Transverse colon (tissue), 4 donors: ENCODE results near the gene KCTD6. TPM values are rescaled to one million over a fixed set of nuclear protein-coding genes. Genes with fewer than 3 reads are reported as not detected.

Experiments used
- DNase-seq: peaks from one replicate; pipeline ENCODE4 v3.0.0-alpha.2; 2019
- H3K27ac ChIP-seq, 4 donors: fragments of 200-600 bp; sonication (generic); 2 replicates each; pipeline ENCODE4 v1.5.1; 2016 to 2018; ENCODE audit warnings: inconsistent platforms in 4 of 4
- H3K27me3 ChIP-seq: fragments of 200-600 bp; sonication (generic); 2 replicates; pipeline ENCODE4 v1.5.1; 2017; ENCODE audit warnings: inconsistent platforms
- H3K36me3 ChIP-seq, 4 donors: fragments of 200-600 bp; sonication (generic); 2 replicates each; pipeline ENCODE4 v1.5.1; 2017 to 2019; ENCODE audit warnings: inconsistent platforms in 4 of 4
- H3K4me1 ChIP-seq, 4 donors: fragments of 200-600 bp; sonication (generic); 2 replicates each; pipeline ENCODE4 v1.5.1; 2017 to 2020; ENCODE audit warnings: inconsistent platforms in 4 of 4
- H3K4me3 ChIP-seq, 4 donors: fragments of 200-600 bp; sonication (generic); 1 replicate in 1 of 4; 2 replicates in 3 of 4; pipeline versions ENCODE4 v1.5.1 to v1.6.1; 2017 to 2019; ENCODE audit warnings: inconsistent platforms in 4 of 4
- H3K9me3 ChIP-seq, 2 donors: fragments of 200-600 bp; sonication (generic); 2 replicates each; pipeline ENCODE4 v1.5.1; 2017 to 2019; ENCODE audit warnings: inconsistent platforms in 2 of 2
- CTCF ChIP-seq, 5 experiments: fragments of 200-600 bp in 3 of 5; fragments of 450-650 bp in 2 of 5; sonication (generic) in 3 of 5; IDR thresholded peaks; 1 replicate in 2 of 5; 2 replicates in 3 of 5; pipeline ENCODE4 v1.5.1; 2016 to 2017; ENCODE audit warnings: antibody characterized with exemption in 5 of 5, inconsistent platforms in 3 of 5, mild to moderate bottlenecking in 2 of 5, moderate library complexity in 1 of 5
- EP300 ChIP-seq: sonication (generic); formaldehyde crosslinking; IDR thresholded peaks from one replicate; pipeline ENCODE4 v1.6.1; 2017; ENCODE audit warnings: antibody characterized with exemption, low read depth
- POLR2A ChIP-seq: fragments of 450-650 bp; IDR thresholded peaks from one replicate; pipeline ENCODE4 v1.6.1; 2016; ENCODE audit warnings: antibody characterized with exemption, mild to moderate bottlenecking, moderate library complexity
- POLR2AphosphoS5 ChIP-seq, 3 donors: sonication (generic); formaldehyde crosslinking; IDR thresholded peaks; one replicate each; pipeline ENCODE4 v1.6.1; 2016; ENCODE audit warnings: antibody characterized with exemption in 3 of 3
- WGBS, 2 donors: methylation state at CpG; one replicate each; pipeline ENCODE4 v1.1.5; 2018; ENCODE audit warnings: low coverage in 1 of 2; 5-methylcytosine and 5-hydroxymethylcytosine counted together
- in situ Hi-C, 4 donors: fragments of 200-750 bp; cut with MboI; loops; one replicate each; pipeline versions ENCODE4 v1.15.0 to v1.15.1; 2017; ENCODE audit warnings: low sequenced_read_pairs in 3 of 4, low pct_ligation_motif_present in 1 of 4, low pct_unique_long_range_greater_than_20kb in 1 of 4
- intact Hi-C: fragments of 100-400 bp; cut with DNase I; formaldehyde crosslinking; loops from one replicate; pipeline ENCODE4 v1.15.1; 2023; ENCODE audit warnings: low total_unique reads
- total RNA-seq, 4 donors: library from RNA; depleted of rRNA; stranded (reverse); fragments of >200 nt; gene quantifications; one replicate each; pipeline ENCODE4 v1.1.0, GENCODE V29; 2016

The KCTD6 gene
- total RNA-seq, 4 donors from 2014 or later, result 3.0 to 15.7 (median 11.2) TPM

DNA sequence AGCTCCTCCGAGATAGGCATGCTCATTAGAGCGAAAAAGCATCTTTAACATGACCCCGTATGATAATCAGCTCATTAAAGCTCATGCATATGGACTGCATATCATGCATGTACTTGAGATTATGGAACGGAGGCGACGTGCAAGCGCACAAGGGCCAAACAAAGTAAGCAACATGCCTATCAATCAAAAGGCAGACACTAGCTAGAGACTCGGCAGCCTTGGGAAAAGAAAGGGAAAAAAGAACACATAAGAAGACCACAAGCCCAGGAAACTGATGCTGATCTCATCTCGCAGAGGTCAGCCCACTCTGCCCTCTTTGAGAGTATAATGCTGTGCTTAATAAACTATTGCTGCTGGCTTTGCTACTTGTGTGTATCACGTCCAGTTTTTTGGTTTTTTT is 47.7 kb downstream of the KCTD6 start:
- Histone ChIP-seq H3K9me3 (no peaks in the 10 kb centered on the region), H3K36me3 (no peaks in the 10 kb centered on the region), H3K4me3 (no peak overlapping the region), H3K4me1 (peaks cover 24 to 48% (median 33%) of the 10 kb centered on the region in 4 donors), H3K27me3 (no peaks in the 10 kb centered on the region), H3K27ac (no peak overlapping the region)
- TF ChIP-seq EP300 (no peak), CTCF (IDR thresholded peaks at IDR 0.05) (no peak), POLR2A (no peak), POLR2AphosphoS5 (IDR thresholded peaks at IDR 0.05) (no peak)
- intact Hi-C loops (loop anchor here (10.0 kb wide), 2 partner anchors 75 to 1275 kb away; no protein-coding TSS in a partner anchor), in situ Hi-C loops (loop anchor here (10.0 to 25.0 kb wide), 4 partner anchors 65 to 227 kb away; partner anchors contain the start of genes HTD2 (in 1 of the 4) and RPP14 (in 1 of the 4))
- 77 to 82% methylated on average over 9 to 10 of the region's 10 CpGs for WGBS, 2 donors
- no peak for DNase-seq

- no peaks in the 10 kb centered on the region for H3K27me3 ChIP-seq
- H3K4me1 ChIP-seq, result peaks cover 23 to 45% (median 30%) of the 10 kb centered on the region in 4 donors
- DNase-seq, result no peak
- 83 to 96% methylated on average over 2 to 8 of the region's 8 CpGs for WGBS, 2 donors
- H3K36me3 ChIP-seq, result no peaks in the 10 kb centered on the region
- H3K4me3 ChIP-seq, result no peak overlapping the region
- in situ Hi-C loops, result loop anchor here in 1 of 4 donors (25.0 kb wide), 1 partner anchor 228 kb away; the partner anchor contains the start of genes HTD2 and RPP14
- no peak for TF ChIP-seq EP300
- no peak for TF ChIP-seq POLR2AphosphoS5 (IDR thresholded peaks at IDR 0.05)
- intact Hi-C loops, result loop anchor here (10.0 kb wide), 1 partner anchor 1276 kb away; no protein-coding TSS in a partner anchor
- H3K9me3 ChIP-seq, result no peaks in the 10 kb centered on the region
- H3K27ac ChIP-seq, result no peak overlapping the region
Measured at GRCh38 chr3:58540176-58540858, 48.4 kb downstream of the KCTD6 start.

- in situ Hi-C loops, result loop anchor here in 1 of 4 donors (25.0 kb wide), 1 partner anchor 232 kb away; the partner anchor contains the start of genes HTD2 and RPP14
- TF ChIP-seq POLR2AphosphoS5 (IDR thresholded peaks at IDR 0.05) (no peak), POLR2A (no peak), CTCF (IDR thresholded peaks at IDR 0.05) (no peak), EP300 (no peak)
- H3K27ac ChIP-seq, result no peak overlapping the region
Measured at GRCh38 chr3:58544541-58544940, 52.6 kb downstream of the KCTD6 start.

DNA sequence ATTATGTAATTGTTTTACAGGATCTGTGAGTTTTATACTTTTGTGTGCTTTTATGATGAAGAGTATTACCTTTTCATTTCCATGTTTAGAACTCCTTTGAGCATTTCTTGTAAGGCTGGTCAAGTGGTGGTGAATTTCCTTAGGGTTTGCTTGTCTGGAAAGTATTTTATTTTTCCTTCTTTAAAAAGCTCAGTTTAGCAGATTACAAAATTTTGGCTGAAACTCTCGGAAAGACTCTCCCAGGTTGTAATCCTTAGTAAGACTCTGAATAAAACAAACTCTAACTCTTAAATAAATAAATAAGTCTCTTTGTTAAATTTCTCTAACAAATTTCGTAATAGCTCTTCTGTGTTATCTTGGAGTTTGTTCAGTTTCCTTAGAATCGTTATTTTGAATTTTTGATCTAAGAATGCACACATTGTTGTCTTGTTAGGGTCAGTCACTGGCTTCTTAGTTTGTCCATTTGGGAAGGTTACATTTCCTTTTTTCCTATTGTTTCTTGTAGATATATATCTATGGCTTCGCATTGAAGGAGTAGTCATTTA is 59.8 kb downstream of the KCTD6 start:
- Histone ChIP-seq H3K4me3 (no peak overlapping the region), H3K27me3 (no peaks in the 10 kb centered on the region), H3K27ac (no peak overlapping the region), H3K4me1 (peaks cover 0 to 6% (median 0%) of the 10 kb centered on the region in 4 donors), H3K36me3 (no peaks in the 10 kb centered on the region), H3K9me3 (no peaks in the 10 kb centered on the region)
- TF ChIP-seq CTCF (IDR thresholded peaks at IDR 0.05) (no peak), EP300 (no peak), POLR2AphosphoS5 (IDR thresholded peaks at IDR 0.05) (no peak), POLR2A (no peak)
- in situ Hi-C loops, result no loop called here
- 83% methylated on average over 4 of the region's 4 CpGs for WGBS, 2 donors
- no peak for DNase-seq
- intact Hi-C loops, result no loop called here

More at GRCh38 chr3:58544541-58544940, 52.6 kb downstream of the KCTD6 start:
- Histone ChIP-seq H3K9me3 (no peaks in the 10 kb centered on the region), H3K4me1 (peaks cover 0 to 3% (median 0%) of the 10 kb centered on the region in 4 donors), H3K36me3 (no peaks in the 10 kb centered on the region), H3K27me3 (no peaks in the 10 kb centered on the region), H3K4me3 (no peak overlapping the region)
- intact Hi-C loops, result loop anchor here (10.0 kb wide), 1 partner anchor 1280 kb away; no protein-coding TSS in a partner anchor
- WGBS, 2 donors, result 87 to 95% methylated on average over 3 of the region's 3 CpGs
- DNase-seq, result no peak

Other genes with a start within 250 kb of the KCTD6 start
- gene RPP14, start 185.9 kb upstream of the KCTD6 start, total RNA-seq, result 10 to 100 TPM in 3 of 4 donors, 1 to 10 TPM in 1; 9.2 to 25.1 (median 18.8) TPM
- 10 to 100 TPM in 3 of 4 donors, not detected in 1; 11.1 to 16.9 (median 16.7) TPM for gene HTD2, start 185.6 kb upstream of the KCTD6 start, total RNA-seq
- 10 to 100 TPM in 3 of 4 donors, 1 to 10 TPM in 1; 7.6 to 29.5 (median 16.6) TPM for gene PXK, start 159.2 kb upstream of the KCTD6 start, total RNA-seq
- 10 to 100 TPM; 22.7 to 99.7 (median 73.7) TPM for gene PDHB, start 58.3 kb upstream of the KCTD6 start, total RNA-seq
- gene ACOX2, start 45.1 kb downstream of the KCTD6 start, total RNA-seq, result 100 to 1,000 TPM in 1 of 4 donors, 10 to 100 TPM in 3; 28.3 to 125 (median 37.9) TPM
- gene FAM107A, start 85.3 kb downstream of the KCTD6 start, total RNA-seq, result 10 to 100 TPM; 14.1 to 21.9 (median 16.0) TPM
- 100 to 1,000 TPM; 243 to 431 (median 364) TPM for gene FAM3D, start 174.7 kb downstream of the KCTD6 start, total RNA-seq